ENCODE results near the gene EMD.
A peak's percentile ranks its signal among the peaks of the same experiment; 100 is the strongest.

The EMD gene

DNA sequence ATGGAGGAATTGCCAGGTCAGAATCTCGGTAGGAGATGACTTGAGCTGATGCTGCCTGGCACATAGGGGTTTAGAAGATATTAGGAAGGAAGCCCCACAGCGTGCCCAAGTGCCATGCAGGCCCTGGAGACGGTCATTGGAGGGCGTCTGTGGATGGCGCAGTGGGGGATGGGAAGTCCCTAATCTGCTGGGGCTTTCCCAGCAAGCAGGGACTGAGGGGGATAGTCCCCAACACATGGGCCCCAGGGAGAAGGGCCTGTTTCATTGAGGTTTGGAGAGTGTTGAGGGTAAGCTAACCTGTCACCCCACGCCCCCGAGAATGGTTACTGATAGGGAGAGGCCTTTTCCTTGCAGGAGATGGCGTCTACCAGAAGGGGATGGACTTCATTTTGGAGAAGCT is 40.1 kb downstream of the EMD start:
- DNase-seq (ENCODE audit: low read depth) = no peak

DNA sequence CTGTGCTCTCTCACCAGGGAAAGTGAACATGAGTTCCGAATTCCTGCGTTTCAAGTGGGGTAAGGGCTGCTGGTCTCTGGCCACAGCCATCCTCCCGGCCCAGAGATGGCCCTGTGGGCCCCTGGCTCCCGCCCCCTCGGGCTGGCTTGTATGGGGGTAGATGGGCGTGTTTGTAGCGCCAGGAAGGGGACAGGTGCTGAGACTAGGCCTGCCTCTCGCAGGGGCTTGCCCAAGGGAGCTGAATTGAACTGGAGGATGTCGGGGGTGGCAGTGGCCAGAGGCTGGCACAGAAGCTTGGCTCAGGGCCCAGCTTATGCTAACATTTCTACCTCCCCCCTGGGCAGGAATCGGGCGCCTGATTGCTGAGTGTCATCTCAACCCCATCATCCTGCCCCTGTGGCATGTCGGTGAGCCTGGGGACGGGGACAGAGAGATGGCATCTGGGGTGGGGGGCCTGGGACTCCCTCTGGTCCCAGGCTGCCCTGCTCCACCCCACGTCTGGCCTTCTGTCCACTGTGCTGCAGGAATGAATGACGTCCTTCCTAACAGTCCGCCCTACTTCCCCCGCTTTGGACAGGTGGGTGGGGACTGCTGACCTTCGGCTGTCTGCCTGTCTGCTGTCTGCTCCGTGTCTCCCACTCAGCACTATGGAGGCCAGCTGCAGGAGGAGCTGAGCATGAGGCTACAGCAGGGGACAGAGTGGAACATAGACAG is 40.8 kb downstream of the EMD start:
- no peak for DNase-seq (ENCODE audit: low read depth)

DNA sequence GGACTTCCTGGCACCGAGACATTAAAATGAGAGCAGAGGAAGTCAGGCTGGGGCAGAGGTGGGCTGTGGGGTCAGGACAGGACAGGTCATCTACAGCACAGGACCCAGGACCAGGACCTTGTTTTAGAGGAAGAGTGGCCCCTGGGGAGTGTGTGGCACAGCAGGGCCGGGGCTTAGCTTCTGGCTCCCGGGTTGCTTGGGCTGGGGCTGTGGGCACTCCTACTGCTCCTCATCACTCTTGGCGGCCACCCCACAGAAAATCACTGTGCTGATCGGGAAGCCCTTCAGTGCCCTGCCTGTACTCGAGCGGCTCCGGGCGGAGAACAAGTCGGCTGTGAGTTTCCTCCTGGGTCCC is 41.3 kb downstream of the EMD start:
- no peak for DNase-seq (ENCODE audit: low read depth)

DNA sequence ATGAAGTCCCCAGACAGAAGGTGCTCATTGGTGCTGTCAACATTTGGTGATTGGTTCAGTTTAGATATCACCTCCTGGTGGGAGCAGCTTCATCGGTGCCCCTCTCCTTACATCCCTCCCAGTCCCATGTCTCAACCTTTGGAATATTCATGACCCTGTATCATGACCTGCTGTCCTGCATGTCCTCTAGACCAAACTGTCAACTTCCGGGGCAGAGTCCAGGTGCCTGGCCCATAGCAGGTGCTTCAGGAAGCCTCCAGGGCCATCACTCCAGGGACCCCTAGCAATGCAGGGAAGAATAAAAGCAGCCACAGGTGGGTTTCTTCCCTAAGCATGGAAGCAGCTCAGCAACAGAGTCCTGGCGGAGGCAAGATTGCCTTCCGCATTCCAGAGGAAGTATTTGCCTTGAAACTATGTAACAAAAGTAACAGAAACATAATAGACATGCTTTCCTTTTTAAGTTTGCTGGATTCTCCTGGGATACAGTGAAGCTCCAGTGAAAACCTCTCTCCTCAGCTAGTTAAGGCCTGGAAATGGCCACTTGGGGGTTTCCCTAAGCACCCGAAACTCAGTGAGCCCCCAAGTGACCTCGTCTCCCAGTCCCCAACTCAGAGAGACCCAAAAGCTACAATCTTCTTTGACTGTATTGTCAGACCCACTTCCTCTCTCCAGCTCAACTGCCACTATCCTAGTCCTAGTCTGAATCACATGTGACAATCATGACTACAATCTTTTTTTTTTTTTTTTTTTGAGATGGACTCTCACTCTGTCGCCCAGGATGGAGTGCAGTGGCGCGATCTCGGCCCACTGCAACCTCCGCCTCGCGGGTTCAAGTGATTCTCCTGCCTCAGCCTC is 48.0 kb downstream of the EMD start:
- DNase-seq (ENCODE audit: low read depth) = no peak

DNA sequence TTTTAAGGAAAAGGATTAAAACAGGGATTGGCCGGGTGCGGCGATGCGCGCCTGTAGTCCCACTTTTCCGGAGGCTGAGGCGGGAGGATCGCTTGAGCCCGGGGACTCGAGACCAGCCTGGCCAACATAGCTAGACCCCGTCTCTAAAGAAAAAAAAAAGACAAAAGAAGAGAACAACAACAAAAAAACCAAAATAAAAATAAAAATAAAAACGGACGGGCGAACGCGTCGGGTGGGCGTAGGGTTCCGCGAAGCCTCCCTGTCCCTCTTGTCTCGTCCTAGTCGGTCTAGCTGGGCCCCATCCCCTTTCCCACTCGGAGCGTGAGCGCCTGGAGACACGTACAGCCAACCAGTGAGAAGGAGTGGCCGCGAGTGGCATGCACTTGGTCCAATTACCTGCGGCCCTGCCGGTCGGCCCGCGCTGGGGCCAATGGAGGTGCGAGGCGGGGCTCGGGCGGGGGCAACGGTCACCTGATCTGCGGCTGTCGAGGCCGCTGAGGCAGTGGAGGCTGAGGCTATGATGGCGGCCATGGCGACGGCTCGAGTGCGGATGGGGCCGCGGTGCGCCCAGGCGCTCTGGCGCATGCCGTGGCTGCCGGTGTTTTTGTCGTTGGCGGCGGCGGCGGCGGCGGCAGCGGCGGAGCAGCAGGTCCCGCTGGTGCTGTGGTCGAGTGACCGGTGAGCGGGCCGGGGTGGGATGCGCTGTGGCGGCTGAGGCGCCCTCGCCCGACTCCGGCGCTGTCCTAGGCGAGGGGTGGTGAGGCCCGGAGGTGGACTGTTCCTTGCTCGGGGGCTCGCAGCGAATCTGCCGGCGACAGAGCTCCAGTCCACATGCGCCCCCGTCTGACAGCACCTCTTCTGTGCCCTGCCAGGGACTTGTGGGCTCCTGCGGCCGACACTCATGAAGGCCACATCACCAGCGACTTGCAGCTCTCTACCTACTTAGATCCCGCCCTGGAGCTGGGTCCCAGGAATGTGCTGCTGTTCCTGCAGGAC is 49.4 kb downstream of the EMD start, which contains the start of gene ATP6AP1:
Gene ATP6AP1 (plus strand): TSS at position 502 of the 996 bp plus-strand sequence. CDS start 16 bp downstream, at position 518.
- peak; percentile 83 for DNase-seq (ENCODE audit: low read depth)

DNA sequence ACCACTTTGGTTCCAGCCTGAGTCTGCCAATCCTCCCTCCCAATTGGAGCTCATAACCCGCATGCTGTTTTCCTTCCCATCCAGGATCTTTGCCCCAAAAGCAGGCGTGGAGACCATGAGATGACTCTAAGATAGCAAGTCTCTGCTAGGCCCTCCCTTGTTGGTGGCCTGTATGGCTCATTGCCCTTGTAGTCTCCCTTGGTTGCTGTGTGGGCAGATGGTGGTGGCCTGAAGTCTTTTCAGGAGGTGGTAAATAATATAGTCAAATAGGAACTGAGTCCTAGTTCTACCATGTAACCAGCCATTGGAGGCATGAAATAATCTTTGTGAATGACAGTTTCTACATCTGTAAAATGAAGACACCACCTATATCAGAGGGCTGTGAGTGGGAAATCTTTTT is 50.6 kb downstream of the EMD start:
- no peak for DNase-seq (ENCODE audit: low read depth)

DNA sequence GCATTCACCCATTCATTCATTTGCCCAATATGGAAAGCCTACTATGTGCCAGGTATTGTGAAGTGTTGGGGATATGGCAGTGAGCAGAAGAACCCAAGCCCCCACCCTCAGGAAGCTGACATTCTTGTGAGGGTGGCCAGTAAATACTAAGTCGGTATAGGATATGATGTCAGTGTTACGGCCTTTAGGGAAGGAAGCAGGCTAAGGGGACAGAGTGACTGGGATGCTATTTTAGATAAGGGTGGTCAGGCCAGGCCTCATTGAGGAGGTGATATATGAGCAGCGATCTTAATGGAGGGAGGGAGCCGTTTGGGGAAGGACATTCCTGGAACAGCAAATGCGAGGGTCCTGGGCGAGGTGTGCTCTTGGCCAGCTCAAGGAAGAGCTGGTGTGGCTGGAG is 51.4 kb downstream of the EMD start:
- no peak for DNase-seq (ENCODE audit: low read depth)

DNA sequence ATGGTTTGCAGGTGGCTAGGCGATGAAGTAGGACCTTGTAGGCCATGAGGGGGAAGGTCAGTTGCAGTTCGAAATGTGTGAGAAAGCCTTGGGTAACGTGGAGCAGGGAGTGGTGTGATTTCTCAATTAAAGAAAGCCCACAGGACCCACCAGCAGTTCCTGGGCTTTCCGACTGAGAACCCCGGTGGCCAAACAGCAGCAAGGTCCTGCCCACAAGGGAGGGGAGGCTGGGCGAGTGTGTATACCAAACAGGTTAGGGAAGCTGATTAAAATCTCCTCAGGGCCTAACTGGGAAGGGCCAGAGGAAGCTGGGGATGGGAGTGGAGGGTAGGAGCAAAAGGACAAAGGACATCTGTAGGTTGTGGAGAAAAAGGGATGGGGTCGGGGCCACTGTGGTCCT is 51.8 kb downstream of the EMD start:
- DNase-seq (ENCODE audit: low read depth) = no peak

Measured in T follicular helper cell (primary cell).